GM10248 (cell line): Measurements from ENCODE around the gene ZDHHC16.

ENCODE experiments used
- CTCF ChIA-PET: fragments of 300-600 bp; sonication (Branson Sonifier 250); formaldehyde crosslinking; extraction: SDS; loops from one replicate; lab custom pipeline; 2021; ENCODE audit warnings: antibody characterized with exemption; lab: Yijun Ruan, JAX
- POLR2A ChIA-PET: fragments of 350-650 bp; sonication (Branson Sonifier 250); formaldehyde crosslinking; extraction: SDS; loops from one replicate; lab custom pipeline; 2020; ENCODE audit warnings: antibody characterized with exemption; lab: Yijun Ruan, JAX
- DNase-seq: peaks from one replicate; pipeline ENCODE4 v3.0.0; 2012; ENCODE audit errors: extremely low spot score
- TF ChIP-seq, protein P1 (sequence below): IDR thresholded peaks from 2 replicates; pipeline ENCODE4 v1.5.1; 2012; ENCODE audit warnings: mild to moderate bottlenecking, low read depth; ENCODE audit errors: extremely low read depth, missing control alignments, control extremely low read depth

Gene ZDHHC16

DNA sequence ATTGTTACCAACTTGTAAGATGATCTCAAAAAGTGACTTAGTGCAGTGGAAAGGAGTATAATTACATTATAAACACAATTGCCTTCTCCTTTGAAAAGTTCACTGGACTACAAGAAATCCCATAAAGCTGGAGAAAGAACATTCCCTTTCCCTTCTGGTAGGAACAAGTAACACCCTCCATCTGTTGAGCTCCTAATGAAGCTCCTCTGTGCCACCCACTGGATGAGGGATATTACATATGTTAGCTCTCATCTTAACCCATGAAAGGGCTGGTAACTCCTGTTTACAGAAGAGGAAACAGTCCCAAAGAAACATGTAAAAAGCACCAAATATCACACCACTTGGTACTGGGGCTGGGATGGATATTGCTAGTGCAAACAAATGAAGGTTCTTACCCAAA, 11.9 kb upstream of the ZDHHC16 start:
- CTCF ChIA-PET = interaction anchor here (1.0 to 2.1 kb wide), 2 partner anchors 11 to 27 kb away, joined by 3 to 5 read pairs; no protein-coding TSS in a partner anchor
- TF ChIP-seq, protein P1, sequence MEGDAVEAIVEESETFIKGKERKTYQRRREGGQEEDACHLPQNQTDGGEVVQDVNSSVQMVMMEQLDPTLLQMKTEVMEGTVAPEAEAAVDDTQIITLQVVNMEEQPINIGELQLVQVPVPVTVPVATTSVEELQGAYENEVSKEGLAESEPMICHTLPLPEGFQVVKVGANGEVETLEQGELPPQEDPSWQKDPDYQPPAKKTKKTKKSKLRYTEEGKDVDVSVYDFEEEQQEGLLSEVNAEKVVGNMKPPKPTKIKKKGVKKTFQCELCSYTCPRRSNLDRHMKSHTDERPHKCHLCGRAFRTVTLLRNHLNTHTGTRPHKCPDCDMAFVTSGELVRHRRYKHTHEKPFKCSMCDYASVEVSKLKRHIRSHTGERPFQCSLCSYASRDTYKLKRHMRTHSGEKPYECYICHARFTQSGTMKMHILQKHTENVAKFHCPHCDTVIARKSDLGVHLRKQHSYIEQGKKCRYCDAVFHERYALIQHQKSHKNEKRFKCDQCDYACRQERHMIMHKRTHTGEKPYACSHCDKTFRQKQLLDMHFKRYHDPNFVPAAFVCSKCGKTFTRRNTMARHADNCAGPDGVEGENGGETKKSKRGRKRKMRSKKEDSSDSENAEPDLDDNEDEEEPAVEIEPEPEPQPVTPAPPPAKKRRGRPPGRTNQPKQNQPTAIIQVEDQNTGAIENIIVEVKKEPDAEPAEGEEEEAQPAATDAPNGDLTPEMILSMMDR = no peak
- POLR2A ChIA-PET = interaction anchor here (0.6 to 0.9 kb wide), 2 partner anchors 32 to 571 kb away, joined by 3 to 5 read pairs; no protein-coding TSS in a partner anchor
- no peak for DNase-seq

DNA sequence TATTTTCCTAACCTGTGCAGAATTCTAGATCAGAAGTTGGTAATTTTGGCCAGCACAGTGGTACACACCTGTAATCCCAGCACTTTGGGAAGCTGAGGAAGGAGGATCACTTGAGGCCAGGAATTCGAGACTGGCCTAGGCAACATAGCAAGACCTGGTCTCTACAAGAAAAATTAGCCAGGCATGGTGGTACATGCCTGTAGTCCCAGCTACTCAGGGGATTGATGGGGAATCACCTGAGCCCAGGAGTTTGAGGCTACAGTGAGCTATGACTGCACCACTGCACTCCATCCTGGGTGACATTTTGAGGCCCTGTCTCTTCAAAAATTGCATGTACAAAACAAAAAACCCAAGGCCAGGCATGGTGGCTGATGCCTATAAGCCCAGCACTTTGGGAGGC, 11.4 kb upstream of the ZDHHC16 start:
- POLR2A ChIA-PET = interaction anchor here (0.6 to 0.9 kb wide), 3 partner anchors 32 to 571 kb away, joined by 3 to 5 read pairs (median 3); no protein-coding TSS in a partner anchor
- DNase-seq = no peak
- CTCF ChIA-PET = interaction anchor here (1.0 to 2.1 kb wide), 2 partner anchors 10 to 28 kb away, joined by 3 to 5 read pairs; no protein-coding TSS in a partner anchor
- TF ChIP-seq, protein P1 = no peak

DNA sequence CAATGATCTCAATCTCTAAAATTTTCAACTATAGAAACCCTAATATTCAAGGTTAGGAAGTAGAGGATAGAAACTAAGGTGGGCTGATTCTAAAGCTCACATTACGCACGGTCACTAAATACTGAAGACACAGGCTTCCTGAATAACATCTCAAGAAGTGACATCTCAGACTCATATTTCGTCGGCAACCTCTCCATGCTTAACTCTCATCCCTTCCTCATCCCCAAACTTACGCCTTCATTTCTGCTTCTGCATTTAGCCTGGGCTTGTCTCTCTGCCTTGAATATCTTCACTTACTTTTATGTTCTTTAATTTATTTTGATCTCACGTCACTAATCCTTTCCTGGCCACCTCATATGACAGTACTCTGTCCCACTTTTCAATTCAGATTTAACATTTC, 10.8 kb upstream of the ZDHHC16 start:
- DNase-seq = no peak
- TF ChIP-seq, protein P1 = no peak
- CTCF ChIA-PET = interaction anchor here (1.0 to 2.1 kb wide), 2 partner anchors 9 to 28 kb away, joined by 3 to 5 read pairs; no protein-coding TSS in a partner anchor
- POLR2A ChIA-PET = interaction anchor here (0.7 kb wide), 1 partner anchor 48 kb away, joined by 3 read pairs; no protein-coding TSS in a partner anchor

DNA sequence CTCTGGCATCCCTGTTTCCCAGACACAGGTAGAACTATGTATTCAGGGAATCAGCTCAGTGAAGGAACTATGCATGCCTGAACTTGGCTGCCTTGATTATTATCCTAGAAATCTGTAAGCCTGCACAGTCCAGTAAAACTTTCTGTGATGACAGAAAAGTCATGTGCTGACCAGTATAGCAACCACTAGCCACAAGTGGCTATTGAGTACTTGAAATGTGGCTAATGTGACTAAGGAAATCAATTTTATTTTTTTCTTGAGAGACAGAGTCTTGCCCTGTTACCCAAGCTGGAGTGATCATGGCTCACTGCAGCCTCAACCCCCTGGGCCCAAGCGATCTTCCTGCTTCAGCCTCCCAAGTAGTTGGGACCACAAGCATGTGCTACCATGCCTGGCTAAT, 3.7 kb upstream of the ZDHHC16 start:
- TF ChIP-seq, protein P1 = no peak
- ChIA-PET CTCF (interaction anchor here (1.0 to 1.9 kb wide), 2 partner anchors 11 to 15 kb away, joined by 4 to 7 read pairs; no protein-coding TSS in a partner anchor), POLR2A (no interaction called here)
- no peak for DNase-seq

DNA sequence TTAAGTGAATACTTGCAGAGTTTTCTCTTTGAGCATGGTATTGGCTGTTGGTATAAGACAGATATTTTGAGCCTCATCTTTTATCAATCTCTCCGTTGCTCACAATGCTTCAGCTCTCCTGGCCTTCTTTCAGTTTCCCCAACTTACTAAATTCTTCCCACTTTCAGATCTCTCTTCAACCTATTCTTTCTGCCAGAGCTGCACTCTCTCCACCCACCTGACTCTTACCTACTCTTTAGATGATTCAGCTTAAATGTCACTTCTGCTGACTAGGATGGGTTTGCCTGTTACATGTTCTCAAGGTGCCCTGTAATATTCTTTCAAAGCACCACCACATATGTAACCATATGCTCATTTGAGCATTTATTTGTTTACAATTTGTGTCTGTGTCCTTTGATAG, 1.8 kb upstream of the ZDHHC16 start:
- CTCF ChIA-PET = interaction anchor here (0.9 to 1.8 kb wide), 11 partner anchors 9 to 48 kb away, joined by 3 to 8 read pairs (median 3); no protein-coding TSS in a partner anchor
- no peak for DNase-seq
- POLR2A ChIA-PET = interaction anchor here (1.1 kb wide), 1 partner anchor 11 kb away, joined by 3 read pairs; no protein-coding TSS in a partner anchor
- TF ChIP-seq, protein P1 = no peak

DNA sequence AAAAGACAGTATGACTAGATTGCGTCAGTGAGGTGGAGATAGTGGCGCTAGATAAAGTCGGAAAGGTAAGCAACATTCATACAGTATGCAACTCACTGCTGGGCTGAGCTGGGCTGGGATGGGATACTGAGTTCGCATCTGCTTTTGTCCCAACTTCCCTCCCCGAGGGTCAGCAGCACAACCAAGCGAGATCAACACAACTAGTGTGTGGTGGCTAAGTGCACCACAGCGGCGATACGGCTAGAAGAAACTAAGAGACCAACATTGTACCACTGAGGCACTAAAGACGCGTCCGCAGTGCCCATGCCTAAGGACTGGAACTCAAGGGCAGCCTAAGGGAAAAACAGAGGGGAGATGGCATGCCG, 636 bp upstream of the ZDHHC16 start:
- TF ChIP-seq, protein P1 = no peak
- CTCF ChIA-PET = interaction anchor here (1.0 to 1.8 kb wide), 6 partner anchors 8 to 42 kb away, joined by 3 to 8 read pairs (median 3); no protein-coding TSS in a partner anchor
- no peak for DNase-seq
- POLR2A ChIA-PET = no interaction called here
